Activated CD4-positive, alpha-beta T cell treated with anti-CD3 and anti-CD28 coated beads, Interleukin-2, amount 10 ng/mL, durations not matched to agents 24 days and 14 days (primary cell): ENCODE measurements around the gene GATA2. TPM values are rescaled to one million over a fixed set of nuclear protein-coding genes. Genes with fewer than 3 reads are reported as not detected.

Experiments
- DNase-seq: peaks from one replicate; pipeline ENCODE4 v3.0.0; 2022
- H3K27ac Mint-ChIP-seq: one replicate; pipeline ENCODE4 v1.8.0; 2022; ENCODE audit warnings: mild to moderate bottlenecking, mixed read lengths
- H3K27me3 Mint-ChIP-seq: one replicate; pipeline ENCODE4 v1.8.0; 2022; ENCODE audit warnings: mixed read lengths
- H3K36me3 Mint-ChIP-seq: one replicate; pipeline ENCODE4 v1.8.0; 2022; ENCODE audit warnings: low read depth, mild to moderate bottlenecking, mixed read lengths
- H3K4me1 Mint-ChIP-seq: one replicate; pipeline ENCODE4 v1.8.0; 2021; ENCODE audit warnings: mixed read lengths
- H3K4me3 Mint-ChIP-seq: one replicate; pipeline ENCODE4 v1.8.0; 2022; ENCODE audit warnings: mild to moderate bottlenecking, moderate library complexity, mixed read lengths
- H3K9me3 Mint-ChIP-seq: one replicate; pipeline ENCODE4 v1.8.0; 2021; ENCODE audit warnings: mixed read lengths
- intact Hi-C: fragments of 100-400 bp; cut with micrococcal nuclease; formaldehyde crosslinking; loops from one replicate; pipeline ENCODE4 v1.15.1; 2023
- total RNA-seq: library from RNA; stranded (reverse); gene quantifications from 2 replicates; pipeline ENCODE4 v1.2.3, GENCODE V29; 2022

Gene GATA2
- total RNA-seq, 1 donor from 2014 or later, result not detected

GRCh38 chr3:128446821-128447220 is 46.2 kb downstream of the GATA2 start:
- peaks cover 29% of the 10 kb centered on the region for H3K4me1 Mint-ChIP-seq
- intact Hi-C loops, result loop anchor here (5.0 kb wide), 1 partner anchor 40 kb away; no protein-coding TSS in a partner anchor
- H3K36me3 Mint-ChIP-seq, result peaks cover 22% of the 10 kb centered on the region
- no peak overlapping the region for H3K4me3 Mint-ChIP-seq
- H3K9me3 Mint-ChIP-seq, result peaks cover 40% of the 10 kb centered on the region
- DNase-seq, result no peak
- H3K27me3 Mint-ChIP-seq, result peaks cover 7% of the 10 kb centered on the region
- peak overlapping the region; percentile 93 for H3K27ac Mint-ChIP-seq

GRCh38 chr3:128445357-128445756 is 47.6 kb downstream of the GATA2 start:
- intact Hi-C loops, result loop anchor here (5.0 kb wide), 1 partner anchor 42 kb away; no protein-coding TSS in a partner anchor
- H3K4me1 Mint-ChIP-seq, result peaks cover 24% of the 10 kb centered on the region
- peaks cover 33% of the 10 kb centered on the region for H3K9me3 Mint-ChIP-seq
- peak overlapping the region; percentile 54 for H3K27ac Mint-ChIP-seq
- peaks cover 22% of the 10 kb centered on the region for H3K36me3 Mint-ChIP-seq
- no peak overlapping the region for H3K4me3 Mint-ChIP-seq
- no peak for DNase-seq
- H3K27me3 Mint-ChIP-seq, result peaks cover 7% of the 10 kb centered on the region

- Mint-ChIP-seq H3K36me3 (peaks cover 20% of the 10 kb centered on the region), H3K27ac (no peak overlapping the region), H3K27me3 (peaks cover 14% of the 10 kb centered on the region), H3K9me3 (peaks cover 30% of the 10 kb centered on the region), H3K4me1 (peaks cover 17% of the 10 kb centered on the region), H3K4me3 (no peak overlapping the region)
- no peak for DNase-seq
- intact Hi-C loops, result no loop called here
Measured at GRCh38 chr3:128443771-128444170, 49.2 kb downstream of the GATA2 start.

- DNase-seq, result no peak
- intact Hi-C loops, result no loop called here
- Mint-ChIP-seq H3K9me3 (peaks cover 24% of the 10 kb centered on the region), H3K36me3 (peaks cover 15% of the 10 kb centered on the region), H3K27ac (no peak overlapping the region), H3K27me3 (peaks cover 14% of the 10 kb centered on the region), H3K4me3 (no peak overlapping the region), H3K4me1 (peaks cover 11% of the 10 kb centered on the region)
Measured at GRCh38 chr3:128442949-128443348, 50.1 kb downstream of the GATA2 start.

- H3K4me3 Mint-ChIP-seq, result no peak overlapping the region
- intact Hi-C loops, result no loop called here
- H3K27me3 Mint-ChIP-seq, result peaks cover 18% of the 10 kb centered on the region
- peaks cover 11% of the 10 kb centered on the region for H3K36me3 Mint-ChIP-seq
- H3K9me3 Mint-ChIP-seq, result peaks cover 21% of the 10 kb centered on the region
- no peak for DNase-seq
- peaks cover 3% of the 10 kb centered on the region for H3K4me1 Mint-ChIP-seq
- no peak overlapping the region for H3K27ac Mint-ChIP-seq
Measured at GRCh38 chr3:128442070-128442469, 50.9 kb downstream of the GATA2 start.

GRCh38 chr3:128439226-128439625 is 53.8 kb downstream of the GATA2 start:
- Mint-ChIP-seq H3K27ac (no peak overlapping the region), H3K36me3 (no peaks in the 10 kb centered on the region), H3K9me3 (no peaks in the 10 kb centered on the region), H3K27me3 (peaks cover 29% of the 10 kb centered on the region), H3K4me3 (no peak overlapping the region), H3K4me1 (no peaks in the 10 kb centered on the region)
- intact Hi-C loops, result no loop called here
- DNase-seq, result no peak

- intact Hi-C loops, result no loop called here
- Mint-ChIP-seq H3K9me3 (no peaks in the 10 kb centered on the region), H3K4me1 (no peaks in the 10 kb centered on the region), H3K36me3 (no peaks in the 10 kb centered on the region), H3K4me3 (no peak overlapping the region), H3K27me3 (peaks cover 31% of the 10 kb centered on the region), H3K27ac (no peak overlapping the region)
- no peak for DNase-seq
Measured at GRCh38 chr3:128438488-128439072, 54.4 kb downstream of the GATA2 start.

- no peaks in the 10 kb centered on the region for H3K36me3 Mint-ChIP-seq
- no peak overlapping the region for H3K4me3 Mint-ChIP-seq
- peaks cover 48% of the 10 kb centered on the region for H3K27me3 Mint-ChIP-seq
- DNase-seq, result no peak
- intact Hi-C loops, result no loop called here
- no peak overlapping the region for H3K27ac Mint-ChIP-seq
- H3K4me1 Mint-ChIP-seq, result peaks cover 5% of the 10 kb centered on the region
- no peaks in the 10 kb centered on the region for H3K9me3 Mint-ChIP-seq
Measured at GRCh38 chr3:128436214-128436613, 56.8 kb downstream of the GATA2 start.

GRCh38 chr3:128435561-128435960 is 57.4 kb downstream of the GATA2 start:
- H3K27me3 Mint-ChIP-seq, result peaks cover 54% of the 10 kb centered on the region
- no peak overlapping the region for H3K27ac Mint-ChIP-seq
- peaks cover 5% of the 10 kb centered on the region for H3K4me1 Mint-ChIP-seq
- DNase-seq, result no peak
- intact Hi-C loops, result no loop called here
- H3K36me3 Mint-ChIP-seq, result no peaks in the 10 kb centered on the region
- no peak overlapping the region for H3K4me3 Mint-ChIP-seq
- H3K9me3 Mint-ChIP-seq, result no peaks in the 10 kb centered on the region

GRCh38 chr3:128435058-128435457 is 57.9 kb downstream of the GATA2 start:
- no peaks in the 10 kb centered on the region for H3K9me3 Mint-ChIP-seq
- H3K4me1 Mint-ChIP-seq, result peaks cover 5% of the 10 kb centered on the region
- H3K4me3 Mint-ChIP-seq, result no peak overlapping the region
- DNase-seq, result no peak
- intact Hi-C loops, result no loop called here
- H3K27ac Mint-ChIP-seq, result no peak overlapping the region
- no peaks in the 10 kb centered on the region for H3K36me3 Mint-ChIP-seq
- peaks cover 58% of the 10 kb centered on the region for H3K27me3 Mint-ChIP-seq

GRCh38 chr3:128434524-128434923 is 58.5 kb downstream of the GATA2 start:
- Mint-ChIP-seq H3K9me3 (no peaks in the 10 kb centered on the region), H3K36me3 (no peaks in the 10 kb centered on the region)

GRCh38 chr3:128433837-128434165 is 59.2 kb downstream of the GATA2 start:
- no peak for DNase-seq
- H3K4me1 Mint-ChIP-seq, result peaks cover 5% of the 10 kb centered on the region
- intact Hi-C loops, result no loop called here
- H3K27me3 Mint-ChIP-seq, result peaks cover 52% of the 10 kb centered on the region
- no peaks in the 10 kb centered on the region for H3K9me3 Mint-ChIP-seq
- no peak overlapping the region for H3K27ac Mint-ChIP-seq
- H3K4me3 Mint-ChIP-seq, result no peak overlapping the region
- H3K36me3 Mint-ChIP-seq, result no peaks in the 10 kb centered on the region

More at GRCh38 chr3:128434524-128434923, 58.5 kb downstream of the GATA2 start:
- Mint-ChIP-seq H3K4me1 (peaks cover 5% of the 10 kb centered on the region), H3K27ac (no peak overlapping the region), H3K4me3 (no peak overlapping the region), H3K27me3 (peaks cover 54% of the 10 kb centered on the region)
- intact Hi-C loops, result no loop called here
- DNase-seq, result no peak

- H3K4me1 Mint-ChIP-seq, result peaks cover 5% of the 10 kb centered on the region
- H3K27me3 Mint-ChIP-seq, result peaks cover 53% of the 10 kb centered on the region
- H3K9me3 Mint-ChIP-seq, result no peaks in the 10 kb centered on the region
- no peak for DNase-seq
- H3K36me3 Mint-ChIP-seq, result no peaks in the 10 kb centered on the region
- no peak overlapping the region for H3K4me3 Mint-ChIP-seq
- intact Hi-C loops, result no loop called here
- no peak overlapping the region for H3K27ac Mint-ChIP-seq
Measured at GRCh38 chr3:128432971-128433836, 59.8 kb downstream of the GATA2 start.

- intact Hi-C loops, result no loop called here
- no peak for DNase-seq
- Mint-ChIP-seq H3K36me3 (no peaks in the 10 kb centered on the region), H3K4me1 (peaks cover 5% of the 10 kb centered on the region), H3K4me3 (no peak overlapping the region), H3K27ac (no peak overlapping the region), H3K9me3 (no peaks in the 10 kb centered on the region), H3K27me3 (peaks cover 55% of the 10 kb centered on the region)
Measured at GRCh38 chr3:128432301-128432970, 60.6 kb downstream of the GATA2 start.
